Activated CD4-positive, CD25-positive, alpha-beta regulatory T cell treated with anti-CD3 and anti-CD28 coated beads, Interleukin-2, amount 50 U/mL, for 16 hours (primary cell): ENCODE data around the gene CYSRT1.
A peak's percentile ranks its signal among the peaks of the same experiment; 100 is the strongest.

Experiments used
- DNase-seq: peaks from one replicate; pipeline ENCODE4 v3.0.0-alpha.2; 2020; ENCODE audit warnings: low read depth, low spot score

Gene CYSRT1

GRCh38 chr9:137212520-137212919 is 12.5 kb upstream of the CYSRT1 start:
- no peak for DNase-seq

- no peak for DNase-seq
Observed at GRCh38 chr9:137213160-137214060, 11.6 kb upstream of the CYSRT1 start.

DNA sequence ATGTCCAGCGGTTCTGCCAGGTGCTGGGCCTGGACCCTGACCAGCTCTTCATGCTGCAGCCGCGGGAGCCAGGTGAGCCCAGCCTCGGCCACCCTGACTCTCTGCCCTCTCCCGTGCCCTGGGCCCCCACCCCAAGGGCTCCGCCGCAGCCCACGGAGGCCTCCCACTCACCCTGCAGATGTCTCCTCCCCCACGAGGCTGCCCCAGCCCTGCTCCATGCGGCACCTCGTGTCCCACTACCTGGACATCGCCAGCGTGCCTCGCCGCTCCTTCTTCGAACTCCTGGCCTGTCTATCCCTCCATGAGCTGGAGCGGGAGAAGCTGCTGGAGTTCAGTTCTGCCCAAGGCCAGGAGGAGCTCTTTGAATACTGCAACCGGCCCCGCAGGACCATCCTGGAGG is 10.4 kb upstream of the CYSRT1 start:
- no peak for DNase-seq

DNA sequence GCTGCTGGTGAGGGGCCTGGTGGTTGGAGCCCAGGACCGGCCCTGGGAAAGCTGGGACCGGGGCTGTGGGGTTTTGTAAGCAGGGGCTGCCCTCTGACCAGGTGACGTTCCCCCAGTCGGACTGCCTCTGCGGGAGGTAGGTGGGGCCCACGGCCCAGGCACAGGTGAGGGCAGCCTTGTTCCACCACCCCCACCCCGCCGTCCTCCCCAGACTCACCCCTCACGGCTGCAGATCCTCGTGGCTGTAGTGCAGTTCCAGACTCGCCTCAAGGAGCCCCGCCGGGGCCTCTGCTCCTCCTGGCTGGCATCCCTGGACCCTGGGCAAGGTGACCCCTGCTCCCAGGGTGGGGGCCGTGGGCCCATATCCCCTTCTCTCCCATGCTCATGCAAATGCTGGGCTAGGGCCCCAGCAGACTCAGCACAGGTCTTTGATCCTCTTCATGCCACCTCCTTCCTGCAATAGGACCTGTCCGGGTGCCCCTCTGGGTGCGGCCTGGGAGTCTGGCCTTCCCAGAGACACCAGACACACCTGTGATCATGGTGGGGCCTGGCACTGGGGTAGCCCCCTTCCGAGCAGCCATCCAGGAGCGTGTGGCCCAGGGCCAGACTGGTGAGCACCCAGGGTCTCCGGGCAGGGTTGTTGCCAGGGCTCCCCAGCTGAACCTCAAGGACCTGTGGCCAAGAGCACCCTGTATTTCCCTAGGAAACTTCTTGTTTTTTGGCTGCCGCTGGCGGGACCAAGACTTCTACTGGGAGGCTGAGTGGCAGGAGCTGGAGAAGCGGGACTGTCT is 9.6 kb upstream of the CYSRT1 start:
- DNase-seq, result no peak

DNA sequence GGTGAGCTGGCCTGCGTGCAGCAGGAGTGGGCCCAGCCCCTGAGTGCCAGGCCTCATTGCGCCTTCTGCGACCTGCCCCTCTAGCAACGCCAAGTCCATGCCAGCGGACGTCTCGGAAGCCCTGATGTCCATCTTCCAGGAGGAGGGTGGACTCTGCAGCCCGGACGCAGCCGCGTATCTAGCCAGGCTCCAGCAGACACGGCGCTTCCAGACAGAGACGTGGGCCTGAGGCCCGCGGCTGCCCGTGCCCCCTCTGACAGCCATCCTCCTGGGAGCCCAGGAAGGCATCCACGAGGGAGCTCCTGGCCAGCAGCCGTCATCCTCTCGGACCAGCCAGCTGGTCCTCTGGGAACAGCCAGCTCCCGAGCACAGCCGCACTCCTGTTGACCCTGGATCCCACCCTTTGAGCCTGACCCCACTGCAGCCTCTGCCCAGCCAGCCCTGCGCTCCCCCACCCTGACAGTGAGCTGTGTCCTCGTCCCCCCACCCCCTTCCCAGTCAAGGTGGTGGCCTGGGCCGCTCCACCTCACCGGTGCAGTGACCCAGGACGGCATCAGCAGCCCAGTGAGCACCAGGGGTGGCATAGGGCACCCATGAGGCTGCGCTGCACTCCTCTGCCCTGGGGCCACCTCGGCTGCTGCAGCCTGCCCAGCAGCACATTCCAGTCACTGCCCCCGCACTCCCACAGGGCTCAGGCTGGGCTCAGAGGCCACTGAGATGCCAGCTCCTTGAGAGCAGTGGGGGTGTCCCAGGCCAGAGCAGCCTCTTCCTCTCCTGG is 8.6 kb upstream of the CYSRT1 start:
- DNase-seq, result no peak

DNA sequence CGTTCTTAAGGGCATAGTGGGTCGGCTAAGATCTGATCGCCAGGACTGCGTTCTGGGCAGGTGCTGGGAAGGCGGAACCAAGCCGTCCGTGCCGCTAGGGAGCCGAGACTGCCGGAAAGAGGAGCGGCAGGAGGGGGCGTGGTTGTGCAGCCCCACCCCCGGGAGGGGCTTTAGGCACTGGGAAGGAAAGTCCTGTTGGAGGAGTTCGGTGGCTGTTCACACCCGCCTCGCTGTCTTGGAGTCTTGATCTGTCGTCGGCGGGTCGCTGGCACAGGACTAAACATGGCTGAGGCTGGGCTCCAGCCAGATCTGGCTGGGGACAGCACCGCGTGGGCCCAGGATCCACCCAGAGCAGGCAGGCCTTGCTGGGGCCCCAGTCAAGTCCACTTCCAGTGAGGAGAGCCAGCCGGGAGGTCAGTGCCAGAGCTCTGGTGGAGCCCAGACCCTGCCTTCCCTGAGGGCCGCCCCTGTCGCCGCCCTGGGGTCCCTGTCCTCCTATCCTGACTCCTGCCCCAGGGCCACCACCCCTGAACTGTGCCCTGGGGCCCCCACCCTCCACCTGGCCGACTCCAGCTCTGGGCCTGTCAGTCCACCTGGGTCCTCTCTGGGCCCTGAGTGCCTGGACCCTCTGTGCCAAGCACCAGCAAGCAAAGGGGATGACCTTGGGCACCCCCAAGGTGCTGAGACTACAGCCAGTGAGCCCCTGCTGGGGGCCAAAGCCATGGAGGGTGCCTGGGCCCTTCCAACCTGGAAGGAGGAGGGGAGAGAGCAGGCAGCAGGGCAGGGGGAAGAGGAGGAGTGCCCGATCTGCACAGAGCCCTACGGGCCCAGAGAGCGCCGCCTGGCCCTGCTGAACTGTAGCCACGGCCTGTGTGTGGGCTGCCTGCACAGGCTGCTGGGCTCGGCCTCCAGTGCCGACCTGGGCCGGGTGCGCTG is 7.4 kb upstream of the CYSRT1 start:
- DNase-seq, result no peak

DNA sequence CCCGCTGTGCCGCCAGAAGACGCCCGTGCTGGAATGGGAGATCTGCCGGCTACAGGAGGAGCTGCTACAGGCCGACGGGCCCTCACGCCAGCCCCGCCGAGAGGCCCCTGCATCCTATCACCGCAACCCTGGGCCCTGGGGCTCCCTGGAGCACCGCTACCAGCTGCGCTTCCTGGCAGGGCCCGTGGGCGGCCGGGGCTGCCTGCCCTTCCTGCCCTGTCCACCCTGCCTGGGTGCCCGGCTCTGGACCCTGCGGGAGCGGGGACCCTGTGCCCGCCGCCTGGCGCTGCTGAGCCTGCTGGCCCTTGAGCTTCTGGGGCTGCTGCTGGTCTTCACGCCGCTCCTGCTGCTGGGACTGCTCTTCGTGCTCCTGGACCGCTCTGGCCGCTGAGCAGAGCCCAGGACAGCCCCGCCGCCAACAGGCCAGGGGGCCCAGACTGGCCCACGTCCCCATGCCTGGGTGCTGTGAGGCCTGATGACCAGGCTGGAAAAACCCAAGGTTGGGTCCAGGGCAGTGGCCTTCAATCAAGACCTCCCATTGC is 6.7 kb upstream of the CYSRT1 start:
- no peak for DNase-seq

GRCh38 chr9:137218754-137219271 is 6.2 kb upstream of the CYSRT1 start:
- no peak for DNase-seq

GRCh38 chr9:137219757-137220316 is 5.1 kb upstream of the CYSRT1 start:
- DNase-seq, result no peak

DNA sequence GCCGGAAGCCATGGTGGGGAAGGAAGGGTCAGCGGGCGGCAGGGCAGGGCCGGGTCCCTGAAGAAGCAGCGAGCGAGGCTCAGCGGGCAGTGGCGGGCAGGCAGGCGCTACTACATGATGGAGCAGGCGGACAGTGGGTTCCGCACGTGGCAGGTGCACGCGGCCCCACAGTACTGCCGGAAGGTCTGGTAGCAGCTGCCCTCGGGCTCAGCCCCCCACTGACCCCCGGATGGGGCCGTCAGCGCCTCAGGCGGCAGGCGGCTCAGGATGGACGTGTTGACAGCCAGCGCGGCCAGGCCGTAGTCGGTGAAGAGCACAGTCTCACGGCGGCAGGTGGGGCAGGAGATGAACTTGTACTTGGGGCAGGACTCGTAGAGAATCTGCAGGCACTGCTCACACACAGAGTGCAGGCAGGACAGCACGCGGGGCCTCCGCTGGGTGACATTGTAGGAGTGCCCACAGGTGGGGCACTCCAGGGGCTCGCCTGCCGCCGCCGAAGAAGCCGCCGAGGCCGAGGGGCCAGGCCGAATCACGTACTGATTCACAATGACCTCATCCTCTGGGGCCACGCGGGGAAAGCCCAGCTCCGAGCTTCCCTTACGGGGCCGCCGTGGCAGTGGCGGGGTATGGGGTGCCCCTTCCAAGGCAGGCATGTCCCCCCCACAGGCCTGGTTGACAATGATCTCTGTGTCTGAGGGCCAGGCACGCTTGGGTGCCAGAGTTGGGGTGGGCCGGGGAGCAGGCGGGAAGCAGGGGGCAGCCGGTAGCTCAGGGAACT is 4.5 kb upstream of the CYSRT1 start:
- DNase-seq, result no peak

- no peak for DNase-seq
Observed at GRCh38 chr9:137221095-137221505, 3.9 kb upstream of the CYSRT1 start.

- no peak for DNase-seq
Observed at GRCh38 chr9:137221506-137222111, 3.4 kb upstream of the CYSRT1 start.

DNA sequence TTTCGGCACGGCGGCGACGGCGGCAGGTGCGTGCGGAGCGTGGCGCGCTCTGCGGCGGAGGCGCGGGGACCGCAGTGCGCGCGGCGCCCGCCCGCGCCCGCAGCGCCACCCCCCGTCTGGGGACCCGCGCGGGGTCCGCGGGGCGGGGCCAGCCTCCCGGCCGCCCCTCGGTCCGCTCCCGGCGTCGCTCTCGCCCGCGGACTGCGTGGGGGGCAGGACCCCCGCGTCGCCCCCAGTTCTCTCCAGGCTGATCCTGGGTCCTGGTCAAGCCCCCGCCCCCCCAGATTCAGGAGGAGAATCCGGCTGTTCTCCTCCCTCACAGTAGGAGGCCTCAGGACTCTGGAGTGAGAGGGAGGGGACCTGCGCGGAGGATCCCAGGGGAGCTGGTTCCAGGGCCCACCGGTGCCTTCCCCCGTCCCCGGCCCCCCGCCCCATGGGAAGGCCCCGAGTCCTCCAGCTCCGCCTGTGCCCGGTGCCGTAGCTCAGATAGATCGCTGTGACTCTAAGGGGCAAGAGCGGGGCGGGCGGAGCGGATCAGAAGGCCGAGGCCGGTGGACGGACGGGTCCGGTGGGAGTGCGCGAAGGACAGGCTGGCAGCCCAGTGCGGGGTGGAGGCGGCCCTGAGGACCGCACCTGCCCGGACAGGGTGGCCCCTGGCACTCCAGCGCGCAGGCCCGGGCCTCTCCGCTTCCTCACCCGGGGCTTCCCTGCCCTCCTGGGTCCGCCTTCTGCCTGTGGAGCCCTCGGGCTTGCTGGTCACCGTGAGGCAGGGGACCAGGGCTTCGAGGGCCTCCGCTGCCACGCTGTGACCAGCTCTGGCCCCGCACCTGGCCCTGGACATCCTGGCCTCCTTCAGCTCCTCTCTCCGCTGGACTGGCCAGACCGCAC is 2.5 kb upstream of the CYSRT1 start, which contains the start of gene RNF208:
TSS of gene RNF208 (minus strand) at position 51 of the 888 bp plus-strand sequence. CDS start 1,028 bp downstream, outside the sequence.
- no peak for DNase-seq

DNA sequence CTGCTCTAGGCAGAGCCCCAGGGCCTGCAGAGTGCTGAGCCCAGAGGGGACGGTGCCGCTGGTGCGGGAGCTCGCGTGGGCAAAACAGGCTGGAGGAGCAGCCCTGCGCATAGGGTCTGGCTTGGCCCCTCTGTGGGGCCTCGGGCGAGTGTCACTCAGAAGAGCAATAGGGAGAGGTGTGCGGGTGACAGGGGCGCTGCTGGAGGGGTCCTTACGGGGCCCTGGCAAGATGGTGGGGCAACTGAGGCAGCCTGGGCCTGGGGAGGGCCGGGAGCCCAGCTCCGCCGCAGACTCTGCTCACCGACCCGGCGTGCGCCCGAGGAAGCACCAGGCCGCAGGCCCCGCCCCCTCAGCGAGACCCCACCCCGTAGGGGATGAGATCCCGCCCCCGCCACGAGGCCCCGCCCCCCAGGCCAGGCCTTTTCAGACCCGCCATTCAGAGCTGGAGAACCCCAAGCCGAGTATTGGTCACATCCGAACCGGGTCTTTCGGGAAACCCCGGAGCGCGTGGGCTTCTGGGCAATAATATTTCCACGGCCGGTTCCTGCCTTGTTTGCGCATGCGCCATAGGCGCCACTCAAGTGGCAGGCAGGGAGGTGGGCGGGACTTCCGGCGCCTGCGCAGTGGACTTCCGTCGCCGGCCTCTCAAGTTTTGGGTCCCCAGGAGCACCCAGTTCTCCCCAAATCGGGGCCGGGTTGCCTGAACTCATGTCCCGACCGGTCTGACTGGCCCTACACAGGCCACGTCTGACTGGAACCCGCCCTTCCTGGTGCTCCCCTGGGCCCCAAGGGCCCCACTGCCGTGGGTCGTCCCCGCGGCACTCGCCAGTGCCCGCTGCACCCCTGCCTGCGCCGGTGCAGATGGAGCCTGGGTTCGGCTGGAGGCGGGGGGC is 1.6 kb upstream of the CYSRT1 start:
- DNase-seq, result peak; percentile 99

DNA sequence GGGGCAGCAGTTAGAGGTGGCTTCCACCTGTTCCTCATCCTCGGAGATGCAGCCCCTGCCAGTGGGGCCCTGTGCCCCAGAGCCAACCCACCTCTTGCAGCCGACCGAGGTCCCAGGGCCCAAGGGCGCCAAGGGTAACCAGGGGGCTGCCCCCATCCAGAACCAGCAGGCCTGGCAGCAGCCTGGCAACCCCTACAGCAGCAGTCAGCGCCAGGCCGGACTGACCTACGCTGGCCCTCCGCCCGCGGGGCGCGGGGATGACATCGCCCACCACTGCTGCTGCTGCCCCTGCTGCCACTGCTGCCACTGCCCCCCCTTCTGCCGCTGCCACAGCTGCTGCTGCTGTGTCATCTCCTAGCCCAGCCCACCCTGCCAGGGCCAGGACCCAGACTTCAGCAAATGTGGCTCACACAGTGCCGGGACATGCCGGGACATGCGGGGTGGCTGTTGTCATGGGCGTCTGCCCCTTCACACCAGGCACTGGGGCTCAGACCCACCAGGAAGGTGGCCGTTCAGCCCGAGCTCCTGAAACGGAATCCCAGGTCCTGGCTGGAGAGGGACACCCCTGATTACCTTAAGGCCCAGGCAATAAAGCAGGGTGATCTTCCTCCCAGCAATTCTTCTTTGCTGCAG is 841 bp downstream of the CYSRT1 start:
- DNase-seq, result no peak
